T-helper 1 cell treated with Interleukin-12 subunit alpha and Interleukin-12 subunit beta and Interleukin-4 antibody, amounts not matched to agents 30 μg/mL and 1 μg/mL, for 36 hours (primary cell): Measurements from ENCODE around the gene RPTOR.
"Not testable (repeated sequence)": the region's sequence is repeated elsewhere in the genome, so short reads cannot be mapped to it uniquely, and the experiment has no call there.

ENCODE experiments used
- H3K27ac Mint-ChIP-seq: one replicate; pipeline ENCODE4 v1.8.0; 2021; ENCODE audit warnings: mild to moderate bottlenecking, mixed read lengths
- H3K27me3 Mint-ChIP-seq: one replicate; pipeline ENCODE4 v1.8.0; 2021; ENCODE audit warnings: low read depth, mixed read lengths
- H3K36me3 Mint-ChIP-seq: one replicate; pipeline ENCODE4 v1.8.0; 2021; ENCODE audit warnings: low read depth, mixed read lengths
- H3K4me1 Mint-ChIP-seq: one replicate; pipeline ENCODE4 v1.8.0; 2021; ENCODE audit warnings: low read depth, mixed read lengths
- H3K4me3 Mint-ChIP-seq: one replicate; pipeline ENCODE4 v1.8.0; 2021; ENCODE audit warnings: mild to moderate bottlenecking, moderate library complexity, mixed read lengths
- H3K9me3 Mint-ChIP-seq: one replicate; pipeline ENCODE4 v1.8.0; 2021; ENCODE audit warnings: mixed read lengths

Gene RPTOR

DNA sequence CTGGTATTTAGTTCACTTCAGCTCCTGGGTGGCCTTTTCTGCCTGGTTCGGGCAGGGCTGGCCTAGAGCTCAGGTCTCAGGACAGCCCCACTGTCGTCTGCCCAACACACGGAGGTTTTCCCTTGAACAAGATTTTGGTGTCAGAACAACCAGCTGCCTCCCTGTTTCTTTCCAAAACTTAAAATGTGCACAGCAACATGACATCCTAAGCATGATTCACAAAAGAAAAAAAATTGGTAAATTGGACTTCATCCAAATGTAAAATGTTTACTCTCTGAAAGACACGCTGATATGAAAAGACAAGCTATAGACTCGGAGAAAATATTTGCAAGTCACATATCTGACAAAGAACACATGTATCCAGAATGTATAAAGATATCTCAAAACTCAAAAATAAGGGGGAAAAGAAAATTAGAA, 249.2 kb downstream of the RPTOR start:
- Mint-ChIP-seq H3K27me3 (no peaks in the 10 kb centered on the region), H3K4me1 (peaks cover 55% of the 10 kb centered on the region), H3K27ac (peak overlapping the region; percentile 53), H3K9me3 (no peaks in the 10 kb centered on the region), H3K4me3 (no peak overlapping the region), H3K36me3 (peaks cover 41% of the 10 kb centered on the region)

GRCh38 chr17:80794281-80795089, 249.8 kb downstream of the RPTOR start:
- no peak overlapping the region for H3K4me3 Mint-ChIP-seq
- H3K36me3 Mint-ChIP-seq: peaks cover 38% of the 10 kb centered on the region
- no peaks in the 10 kb centered on the region for H3K27me3 Mint-ChIP-seq
- H3K4me1 Mint-ChIP-seq: peaks cover 50% of the 10 kb centered on the region
- H3K27ac Mint-ChIP-seq: peak overlapping the region; percentile 19
- H3K9me3 Mint-ChIP-seq: no peaks in the 10 kb centered on the region

GRCh38 chr17:80795090-80795580, 250.5 kb downstream of the RPTOR start:
- Mint-ChIP-seq H3K36me3 (peaks cover 38% of the 10 kb centered on the region), H3K9me3 (no peaks in the 10 kb centered on the region), H3K4me3 (no peak overlapping the region), H3K27me3 (no peaks in the 10 kb centered on the region), H3K4me1 (peaks cover 43% of the 10 kb centered on the region), H3K27ac (peak overlapping the region; percentile 19)

DNA sequence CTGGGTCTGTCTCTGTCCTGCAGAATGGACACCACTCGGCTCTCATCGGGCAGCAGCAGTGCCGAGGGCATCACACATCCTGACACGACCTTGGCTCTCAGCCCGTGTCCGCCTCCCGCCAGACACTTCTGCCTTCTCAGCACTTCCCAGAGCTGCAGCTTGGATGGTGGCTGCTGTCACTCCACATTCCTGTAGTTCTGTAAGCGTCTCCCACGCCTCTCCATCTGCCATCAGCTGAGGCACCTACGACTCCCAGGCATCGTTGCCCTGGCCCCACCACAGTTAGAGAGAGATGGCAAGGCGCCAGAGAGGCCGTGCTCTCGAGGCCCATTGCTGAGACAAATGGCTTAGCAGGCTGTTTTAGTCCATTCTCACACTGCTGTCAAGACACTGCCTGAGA, 251.1 kb downstream of the RPTOR start:
- Mint-ChIP-seq H3K27ac (no peak overlapping the region), H3K4me3 (no peak overlapping the region), H3K36me3 (peaks cover 40% of the 10 kb centered on the region), H3K4me1 (peaks cover 37% of the 10 kb centered on the region), H3K27me3 (no peaks in the 10 kb centered on the region), H3K9me3 (no peaks in the 10 kb centered on the region)

- peaks cover 30% of the 10 kb centered on the region for H3K4me1 Mint-ChIP-seq
- peak overlapping the region; percentile 55 for H3K27ac Mint-ChIP-seq
- H3K9me3 Mint-ChIP-seq: no peaks in the 10 kb centered on the region
- no peak overlapping the region for H3K4me3 Mint-ChIP-seq
- no peaks in the 10 kb centered on the region for H3K27me3 Mint-ChIP-seq
- peaks cover 36% of the 10 kb centered on the region for H3K36me3 Mint-ChIP-seq
Observed at GRCh38 chr17:80796430-80796861, 251.8 kb downstream of the RPTOR start.

- H3K27me3 Mint-ChIP-seq, H3K9me3 Mint-ChIP-seq, H3K4me3 Mint-ChIP-seq, H3K27ac Mint-ChIP-seq: not testable (repeated sequence)
- peaks cover 23% of the 10 kb centered on the region for H3K4me1 Mint-ChIP-seq
- peaks cover 34% of the 10 kb centered on the region for H3K36me3 Mint-ChIP-seq
Observed at GRCh38 chr17:80797222-80797621, 252.6 kb downstream of the RPTOR start.

DNA sequence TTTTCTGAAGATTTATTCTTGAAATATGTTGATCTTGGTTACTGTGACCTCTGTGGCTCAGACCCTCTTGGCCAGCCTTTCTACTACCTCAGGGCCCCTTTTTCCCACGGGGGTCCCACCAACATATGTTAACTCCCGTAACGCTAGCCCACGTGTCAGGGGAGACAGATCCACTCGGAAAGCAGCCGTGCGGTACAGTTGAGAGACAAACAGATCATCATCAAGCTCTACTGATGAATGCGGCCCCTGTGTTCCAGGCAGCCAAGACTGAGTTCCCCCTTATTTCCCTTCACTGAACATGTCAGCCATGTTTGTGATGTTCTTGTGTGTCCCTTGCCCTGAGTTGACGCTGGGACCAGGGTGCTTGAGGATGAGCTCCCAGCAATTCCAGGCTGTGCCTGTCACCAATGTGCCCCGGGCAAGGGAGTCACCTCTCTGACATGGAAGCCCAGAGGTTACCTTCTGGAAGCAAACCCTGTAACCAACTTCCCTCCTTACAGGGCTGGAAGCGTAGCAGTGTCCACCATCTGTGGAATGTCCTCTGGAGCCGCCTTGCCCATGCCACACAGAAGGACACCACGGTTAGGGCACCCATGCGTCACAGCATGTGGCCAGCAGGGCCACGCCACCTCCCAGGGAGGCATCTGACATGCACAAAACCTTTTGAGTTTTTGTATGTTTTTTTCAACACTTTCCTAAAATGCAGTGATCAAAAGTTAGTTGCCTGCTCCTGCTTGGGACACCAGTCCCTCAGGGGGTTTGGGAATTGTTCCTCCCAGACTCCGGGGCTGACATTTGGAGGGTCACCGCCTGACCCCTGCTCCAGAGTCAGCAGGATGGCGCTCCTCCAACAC, 253.3 kb downstream of the RPTOR start:
- Mint-ChIP-seq H3K27me3 (no peaks in the 10 kb centered on the region), H3K4me1 (peaks cover 19% of the 10 kb centered on the region), H3K27ac (peak overlapping the region; percentile 49), H3K4me3 (no peak overlapping the region), H3K9me3 (no peaks in the 10 kb centered on the region), H3K36me3 (peaks cover 31% of the 10 kb centered on the region)

GRCh38 chr17:80798595-80799537, 254.2 kb downstream of the RPTOR start:
- no peaks in the 10 kb centered on the region for H3K27me3 Mint-ChIP-seq

DNA sequence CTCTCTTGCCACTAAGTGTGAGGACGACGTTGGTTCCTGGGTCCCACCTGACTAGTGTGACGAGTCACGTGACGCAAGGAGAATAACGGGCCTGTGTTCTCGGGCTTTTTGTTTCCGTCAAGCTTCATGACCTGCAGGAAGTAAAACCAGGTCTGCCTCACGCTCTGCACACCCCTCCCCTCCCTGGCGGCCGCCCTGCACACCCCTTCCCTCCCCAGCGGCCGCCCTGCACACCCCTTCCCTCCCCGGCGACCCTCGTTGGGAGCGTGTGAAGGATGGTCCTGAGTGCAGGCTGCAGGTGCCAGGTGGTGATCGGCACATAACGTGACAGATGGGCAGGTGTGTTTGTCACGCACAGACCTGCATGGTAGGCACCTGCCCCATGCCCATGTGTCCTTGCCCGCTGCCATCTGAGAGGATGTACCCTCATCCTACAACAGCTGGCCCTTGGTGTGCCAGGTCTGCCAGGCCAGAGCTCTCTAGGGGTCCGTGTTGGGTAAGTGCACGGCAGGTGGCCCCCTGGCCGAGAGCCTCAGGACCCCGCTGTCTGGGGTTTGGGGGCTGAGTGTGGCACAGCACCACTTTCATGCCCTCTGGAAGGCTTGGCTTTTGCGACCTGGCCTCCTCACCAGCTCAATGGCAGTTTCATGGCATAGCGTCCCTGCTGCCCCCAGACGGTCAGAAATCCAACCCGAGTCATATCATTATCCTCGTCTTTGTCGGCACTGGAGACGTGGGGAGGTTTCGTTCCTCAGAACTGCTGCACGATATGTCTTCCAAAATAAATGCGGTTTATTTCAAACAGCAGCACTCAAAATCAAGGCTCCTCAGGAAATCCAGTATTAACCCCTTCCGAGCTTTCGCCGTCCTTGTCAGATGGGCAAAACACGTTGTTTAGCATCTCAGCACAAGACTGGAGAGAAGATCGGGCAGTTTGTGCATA, 255.2 kb downstream of the RPTOR start:
- Mint-ChIP-seq H3K27me3 (no peaks in the 10 kb centered on the region), H3K4me3 (no peak overlapping the region), H3K4me1 (peaks cover 16% of the 10 kb centered on the region), H3K9me3 (no peaks in the 10 kb centered on the region), H3K36me3 (peaks cover 25% of the 10 kb centered on the region), H3K27ac (no peak overlapping the region)

More at GRCh38 chr17:80798595-80799537, 254.2 kb downstream of the RPTOR start:
- H3K36me3 Mint-ChIP-seq: peaks cover 27% of the 10 kb centered on the region
- H3K9me3 Mint-ChIP-seq: no peaks in the 10 kb centered on the region
- H3K27ac Mint-ChIP-seq: no peak overlapping the region
- H3K4me3 Mint-ChIP-seq: no peak overlapping the region
- peaks cover 17% of the 10 kb centered on the region for H3K4me1 Mint-ChIP-seq

- Mint-ChIP-seq H3K27me3 (no peaks in the 10 kb centered on the region), H3K27ac (peak overlapping the region; percentile 36), H3K36me3 (peaks cover 26% of the 10 kb centered on the region), H3K9me3 (peaks cover 1% of the 10 kb centered on the region), H3K4me3 (no peak overlapping the region), H3K4me1 (peaks cover 19% of the 10 kb centered on the region)
Observed at GRCh38 chr17:80800481-80801391, 256.1 kb downstream of the RPTOR start.

DNA sequence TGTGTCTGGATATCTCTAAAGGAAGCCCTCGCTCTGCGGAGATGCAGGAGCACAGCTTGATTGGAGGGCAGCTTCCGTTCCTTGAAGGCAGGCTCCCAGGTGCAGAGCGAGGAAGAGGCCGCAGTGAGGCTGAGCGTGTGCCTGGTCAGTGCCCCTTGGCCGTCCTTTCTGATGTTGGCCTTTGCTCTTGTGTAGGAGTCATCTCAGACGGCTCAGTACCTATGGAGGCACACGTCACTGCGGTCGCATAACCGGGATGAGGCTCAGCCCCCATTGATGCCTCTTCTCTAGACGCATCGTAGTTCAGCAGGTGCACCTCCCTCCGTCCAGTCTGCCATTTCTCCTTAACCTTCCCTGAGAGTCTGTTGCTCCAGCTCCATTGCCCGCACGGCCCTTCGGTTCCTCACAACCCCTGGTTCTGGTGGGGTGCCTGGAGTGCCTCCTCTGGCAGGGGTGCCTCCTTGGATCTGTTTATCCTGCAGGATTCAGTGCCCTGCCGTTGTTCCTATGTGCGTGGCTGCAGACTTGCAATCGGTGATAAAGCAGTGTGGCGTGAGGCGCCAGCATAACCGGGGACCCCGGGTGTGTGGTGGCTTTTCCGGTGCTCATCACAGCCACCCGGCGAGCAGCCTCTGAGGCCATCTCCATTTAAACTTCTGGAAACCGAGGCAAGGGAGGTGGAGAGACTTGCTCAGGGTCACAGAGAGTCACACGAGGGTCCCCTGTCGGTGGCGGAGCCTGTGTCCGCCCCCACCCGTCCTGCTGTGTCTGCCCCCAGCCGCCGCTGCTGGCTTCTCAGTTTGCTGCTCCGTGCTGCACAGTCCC, 258.2 kb downstream of the RPTOR start:
- peaks cover 32% of the 10 kb centered on the region for H3K36me3 Mint-ChIP-seq
- H3K27me3 Mint-ChIP-seq: no peaks in the 10 kb centered on the region
- no peak overlapping the region for H3K27ac Mint-ChIP-seq
- H3K9me3 Mint-ChIP-seq: peaks cover 22% of the 10 kb centered on the region
- H3K4me3 Mint-ChIP-seq: no peak overlapping the region
- peaks cover 18% of the 10 kb centered on the region for H3K4me1 Mint-ChIP-seq
